Amniotic epithelial cell (primary cell): ENCODE measurements around the gene TLR9.
A peak's percentile ranks its signal among the peaks of the same experiment; 100 is the strongest.
"Not testable (repeated sequence)": the region's sequence is repeated elsewhere in the genome, so short reads cannot be mapped to it uniquely, and the experiment has no call there.

Experiments used
- DNase-seq: peaks from one replicate; pipeline ENCODE4 v3.0.0-alpha.2; 2010; ENCODE audit warnings: low read depth

The TLR9 gene

DNA sequence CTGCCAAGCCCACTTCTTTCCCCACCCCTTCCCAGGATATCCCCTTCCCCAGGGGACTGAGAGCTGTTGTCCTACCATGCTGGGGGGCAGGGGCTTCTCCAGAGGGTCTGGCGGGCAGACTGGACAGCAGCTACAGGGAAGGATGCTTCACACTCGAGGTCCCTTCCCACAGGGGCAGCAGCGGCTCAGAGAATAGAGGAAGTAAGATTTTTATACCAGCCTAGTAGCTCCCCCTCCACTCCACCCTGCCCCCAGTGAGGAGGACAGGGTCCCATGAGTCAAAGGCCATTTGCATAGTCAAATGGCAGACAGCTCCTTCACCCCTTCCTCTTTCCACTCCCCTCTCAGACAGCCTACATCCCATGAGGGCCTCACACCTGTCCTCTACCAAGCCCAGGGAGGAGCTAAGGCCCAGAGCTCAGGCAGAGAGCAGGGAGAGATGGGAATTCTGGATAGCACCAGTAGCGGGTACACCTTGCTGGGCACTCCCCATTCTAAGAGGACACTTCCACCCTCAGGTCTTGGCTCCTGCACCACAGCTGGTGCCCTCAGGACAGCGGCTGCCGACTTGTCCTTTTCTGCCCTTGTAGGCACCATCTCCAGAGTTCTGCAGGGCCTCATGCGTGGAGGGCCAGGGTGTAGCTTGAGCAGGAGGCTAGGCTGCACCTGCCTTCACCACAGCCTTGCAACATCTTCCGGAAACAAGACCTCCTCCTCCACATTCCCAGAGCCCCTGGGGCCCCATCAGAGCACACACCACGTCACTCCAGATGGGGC is at the start of gene TLR9:
Gene TLR9, minus strand, starts transcription at position 194 of the 777 bp plus-strand sequence. Its CDS starts 116 bp downstream, at position 78.
- DNase-seq = peak; percentile 57

DNA sequence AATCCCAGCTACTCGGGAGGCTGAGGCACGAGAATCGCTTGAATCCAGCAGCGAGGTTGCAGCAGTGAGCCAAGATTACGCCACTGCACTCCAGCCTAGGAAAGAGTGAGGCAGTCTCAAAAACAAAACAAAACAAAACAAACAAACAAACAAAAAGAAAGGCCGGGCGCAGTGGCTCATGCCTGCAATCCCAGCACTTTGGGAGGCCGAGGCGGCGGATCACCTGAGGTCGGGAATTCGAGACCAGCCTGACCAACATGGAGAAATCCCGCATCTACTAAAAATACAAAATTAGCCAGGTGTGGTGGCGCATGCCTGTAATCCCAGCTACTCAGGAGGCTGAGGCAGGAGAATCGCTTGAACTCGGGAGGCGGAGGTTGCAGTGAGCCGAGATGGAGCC is 49.3 kb upstream of the TLR9 start:
- DNase-seq = not testable (repeated sequence)

- no peak for DNase-seq
These were observed 47.4 kb upstream of the TLR9 start for GRCh38 chr3:52272831-52273230.

DNA sequence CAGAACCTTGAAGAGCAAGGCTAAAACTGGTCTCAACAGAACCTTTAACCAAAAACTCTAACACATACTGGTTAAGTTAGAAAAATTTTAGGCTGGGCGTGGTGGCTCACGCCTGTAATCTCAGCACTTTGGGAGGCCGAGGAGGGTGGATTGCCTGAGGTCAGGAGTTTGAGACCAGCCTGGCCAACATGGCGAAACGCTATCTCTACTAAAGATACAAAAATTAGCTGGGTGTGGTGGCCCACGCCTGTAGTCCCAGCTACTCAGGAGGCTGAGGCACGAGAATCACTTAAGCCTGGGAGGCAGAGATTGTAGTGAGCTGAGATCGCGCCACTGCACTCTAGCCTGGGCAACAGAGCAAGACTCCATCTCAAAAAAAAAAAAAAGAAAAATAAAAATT is 46.7 kb upstream of the TLR9 start:
- not testable (repeated sequence) for DNase-seq

- no peak for DNase-seq
These were observed 44.9 kb upstream of the TLR9 start for GRCh38 chr3:52270252-52270754.

GRCh38 chr3:52269776-52270175 is 44.3 kb upstream of the TLR9 start:
- no peak for DNase-seq

DNA sequence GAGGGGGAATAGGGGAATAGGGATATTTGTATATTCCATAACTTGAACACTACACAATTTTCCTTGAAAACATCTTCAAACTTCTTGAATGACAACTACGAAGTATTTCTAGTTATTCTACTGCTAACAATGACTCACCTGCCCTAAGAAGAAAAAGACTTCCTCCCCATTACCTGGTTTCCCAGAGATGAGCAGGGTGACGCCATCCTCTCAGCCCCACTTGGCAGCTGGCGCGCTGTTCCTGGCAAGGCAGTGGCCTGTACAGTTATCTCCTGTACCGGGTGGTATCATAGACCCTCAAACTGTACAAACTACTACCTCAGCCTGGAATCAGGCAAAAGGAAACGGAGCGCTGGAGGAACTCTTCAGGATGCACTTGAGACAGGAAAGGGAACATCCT is 42.6 kb upstream of the TLR9 start:
- DNase-seq = no peak

DNA sequence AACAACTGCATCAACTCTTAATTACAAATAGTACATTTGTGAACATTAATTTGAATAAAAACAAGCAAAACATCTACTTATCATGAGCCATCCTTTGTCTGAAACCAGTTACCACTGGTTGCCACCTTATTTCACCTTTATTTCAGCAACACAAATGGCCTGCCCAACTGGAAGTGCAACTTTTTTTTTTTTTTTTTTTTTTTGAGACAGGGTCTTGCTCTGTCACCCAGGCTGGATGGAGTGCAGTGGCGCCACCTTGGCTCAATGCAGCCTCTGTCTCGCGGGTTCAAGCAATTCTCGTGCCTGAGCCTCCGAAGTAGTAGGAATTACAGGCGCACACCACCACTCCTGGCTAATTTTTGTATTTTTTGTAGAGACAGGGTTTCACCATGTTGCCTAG is 39.9 kb upstream of the TLR9 start:
- no peak for DNase-seq

DNA sequence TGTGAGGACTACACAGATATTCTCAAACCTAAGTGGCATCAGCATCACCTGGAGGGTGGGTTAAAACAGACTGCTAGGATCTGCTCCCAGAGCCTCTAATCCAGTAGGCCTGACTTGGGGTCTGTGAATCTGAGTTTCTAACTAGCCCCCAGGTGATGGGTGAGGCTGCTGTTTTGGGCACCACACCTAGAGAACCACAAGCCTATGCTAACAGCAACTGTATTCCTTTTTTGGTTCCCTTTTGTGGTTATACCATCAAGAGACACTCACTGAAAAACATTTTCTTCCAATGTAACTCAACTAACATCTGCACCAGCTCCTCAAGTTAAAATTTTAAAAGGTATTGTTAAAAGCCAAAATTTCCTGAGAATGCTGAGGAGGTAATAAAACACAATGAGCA is 37.0 kb upstream of the TLR9 start:
- DNase-seq = no peak

DNA sequence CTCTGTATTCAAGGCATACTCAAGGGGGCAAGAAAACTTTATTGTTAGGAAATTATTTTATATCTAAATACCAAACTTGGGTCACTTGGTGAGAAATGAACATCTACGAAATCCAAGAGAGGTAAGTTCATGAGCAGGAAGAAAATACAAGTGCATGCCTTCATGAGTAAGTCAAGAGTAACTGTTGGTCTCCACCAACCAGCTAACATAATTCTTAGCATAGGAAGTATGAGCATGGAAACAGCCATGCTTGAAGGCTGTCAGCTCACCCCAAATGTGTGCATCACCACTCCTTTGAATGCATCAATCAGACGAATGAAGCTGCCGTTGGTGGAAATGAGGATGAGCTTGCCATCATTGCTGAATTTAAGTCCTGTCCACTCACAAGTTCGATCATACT is 34.0 kb upstream of the TLR9 start:
- DNase-seq = no peak

DNA sequence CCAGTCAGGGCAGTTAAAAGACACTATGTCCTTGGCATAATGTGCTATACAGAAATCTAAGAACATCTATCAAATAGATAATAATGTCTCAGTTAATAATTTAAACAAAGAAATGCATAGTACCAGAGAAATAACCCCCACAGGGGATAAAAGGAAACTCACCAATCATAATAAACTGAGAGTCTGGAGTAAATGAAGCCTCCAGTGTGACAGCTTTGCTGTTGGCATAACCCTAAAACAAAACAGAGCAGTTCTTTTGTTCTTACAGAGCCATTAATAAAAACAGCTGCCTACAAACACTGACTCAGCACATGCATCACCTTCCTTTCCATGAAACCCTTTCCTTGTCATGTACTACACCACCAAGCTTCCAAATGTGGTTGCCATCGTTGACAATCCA is 33.6 kb upstream of the TLR9 start:
- peak; percentile 81 for DNase-seq

- DNase-seq = peak; percentile 90
These were observed 32.5 kb upstream of the TLR9 start for GRCh38 chr3:52257911-52258310.

DNA sequence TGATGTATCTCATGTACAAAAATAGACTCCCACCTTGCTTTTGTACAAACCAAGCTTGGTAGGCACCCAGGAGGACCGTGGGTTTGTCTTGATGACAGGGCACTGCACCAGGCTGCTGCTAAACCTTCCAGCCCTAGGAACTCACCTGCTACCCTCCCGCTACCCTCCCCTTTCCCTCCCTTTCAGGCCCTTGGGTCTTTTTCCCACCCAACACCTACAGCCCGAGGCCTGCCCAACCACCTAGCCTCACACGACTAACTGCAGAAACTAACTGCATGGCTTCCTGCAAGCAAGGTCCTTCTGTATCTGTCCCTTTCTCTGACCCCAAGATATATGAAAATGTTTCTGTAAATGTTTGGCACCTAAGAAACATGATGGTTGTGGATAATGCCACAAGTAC is 31.2 kb upstream of the TLR9 start:
- no peak for DNase-seq

DNA sequence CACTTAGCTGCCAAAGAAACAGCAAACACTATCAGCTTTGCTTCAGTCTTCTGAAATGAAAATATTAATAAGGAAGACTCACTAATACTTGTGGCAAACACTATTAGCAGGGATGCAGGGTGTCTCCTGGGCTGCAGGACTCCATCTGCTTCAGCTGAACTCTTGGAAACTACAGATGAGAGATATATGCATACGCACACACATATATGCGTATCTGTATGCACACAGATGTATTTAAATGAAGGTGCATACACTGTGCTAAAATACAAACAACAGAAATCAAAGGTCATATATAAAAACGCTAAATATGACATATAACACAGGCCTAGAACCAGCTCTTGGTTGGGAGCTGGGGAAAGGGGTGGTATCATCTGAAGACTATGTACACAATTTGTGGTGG is 30.7 kb upstream of the TLR9 start:
- no peak for DNase-seq

- DNase-seq = no peak
These were observed 29.2 kb upstream of the TLR9 start for GRCh38 chr3:52254608-52255007.

DNA sequence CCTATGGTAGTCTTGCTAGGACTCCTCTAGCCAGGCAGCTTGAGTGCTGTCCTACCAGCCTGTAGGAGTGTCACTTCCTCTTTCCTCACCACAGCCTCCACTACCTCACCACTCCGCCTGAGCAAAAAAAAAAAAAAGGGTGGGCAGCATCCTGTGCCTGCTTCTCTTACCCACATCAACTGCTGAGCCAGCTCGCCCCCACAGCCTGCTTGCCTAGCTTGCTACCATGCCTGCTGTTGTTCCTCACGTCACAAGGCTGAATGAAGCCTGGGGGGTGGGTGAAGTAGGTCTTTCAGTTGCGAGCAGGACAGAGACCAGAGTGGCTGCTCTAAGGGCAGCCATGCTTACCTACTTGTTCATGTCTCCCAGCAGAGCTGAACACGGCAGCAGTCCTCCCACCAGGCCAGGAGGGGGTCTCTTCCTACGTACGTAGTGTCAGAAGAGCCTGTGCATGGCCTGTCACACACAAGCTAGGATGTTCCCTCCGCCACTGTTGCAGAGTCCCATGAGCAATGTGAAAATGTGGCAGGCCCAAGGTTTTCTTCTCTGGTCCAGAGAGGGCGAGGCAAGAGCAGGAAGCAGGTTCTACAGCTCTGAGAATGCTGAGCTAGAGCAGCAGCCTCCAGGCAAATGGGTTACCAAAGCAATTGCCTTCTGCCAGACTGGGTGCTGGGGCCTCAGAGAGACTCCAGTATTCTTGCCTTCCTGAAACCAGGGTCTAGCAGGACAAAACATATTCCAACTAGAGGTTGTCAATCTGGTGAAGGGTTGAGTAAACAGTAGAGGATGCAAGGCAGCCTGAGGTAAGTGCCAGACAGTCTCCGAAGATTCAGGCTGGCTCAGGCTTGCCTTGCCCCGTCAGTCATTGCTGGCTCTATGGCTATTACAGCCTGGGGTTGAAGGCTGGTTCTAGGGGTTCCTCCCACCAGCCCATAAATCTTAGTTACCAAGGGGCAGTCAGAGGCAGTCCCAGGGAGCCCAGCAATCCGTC is 28.2 kb upstream of the TLR9 start:
- peak; percentile 50 for DNase-seq

DNA sequence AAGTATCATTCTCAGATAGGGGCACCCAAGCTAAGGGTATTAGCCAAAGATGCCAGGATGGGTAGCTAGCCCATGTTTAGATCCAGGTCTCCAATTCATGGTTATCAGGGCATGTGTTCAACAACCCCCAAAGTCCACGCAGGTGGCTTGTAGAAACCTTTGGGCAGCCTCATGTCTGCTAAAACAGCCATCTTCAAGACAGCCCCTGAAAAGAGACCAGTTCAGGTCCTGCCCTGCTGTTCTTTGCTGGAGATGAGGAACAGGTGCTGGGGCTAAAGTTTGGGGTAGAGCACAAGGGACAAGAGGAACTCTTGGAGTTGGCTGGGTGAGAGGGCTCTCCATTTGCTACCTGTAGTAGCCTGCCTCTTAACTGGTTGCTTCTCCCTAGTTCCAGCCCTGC is 24.7 kb upstream of the TLR9 start:
- no peak for DNase-seq

- no peak for DNase-seq
These were observed 24.2 kb upstream of the TLR9 start for GRCh38 chr3:52249683-52250082.

GRCh38 chr3:52248816-52249547 is 23.5 kb upstream of the TLR9 start:
- no peak for DNase-seq

- no peak for DNase-seq
These were observed 22.7 kb upstream of the TLR9 start for GRCh38 chr3:52248165-52248541.

DNA sequence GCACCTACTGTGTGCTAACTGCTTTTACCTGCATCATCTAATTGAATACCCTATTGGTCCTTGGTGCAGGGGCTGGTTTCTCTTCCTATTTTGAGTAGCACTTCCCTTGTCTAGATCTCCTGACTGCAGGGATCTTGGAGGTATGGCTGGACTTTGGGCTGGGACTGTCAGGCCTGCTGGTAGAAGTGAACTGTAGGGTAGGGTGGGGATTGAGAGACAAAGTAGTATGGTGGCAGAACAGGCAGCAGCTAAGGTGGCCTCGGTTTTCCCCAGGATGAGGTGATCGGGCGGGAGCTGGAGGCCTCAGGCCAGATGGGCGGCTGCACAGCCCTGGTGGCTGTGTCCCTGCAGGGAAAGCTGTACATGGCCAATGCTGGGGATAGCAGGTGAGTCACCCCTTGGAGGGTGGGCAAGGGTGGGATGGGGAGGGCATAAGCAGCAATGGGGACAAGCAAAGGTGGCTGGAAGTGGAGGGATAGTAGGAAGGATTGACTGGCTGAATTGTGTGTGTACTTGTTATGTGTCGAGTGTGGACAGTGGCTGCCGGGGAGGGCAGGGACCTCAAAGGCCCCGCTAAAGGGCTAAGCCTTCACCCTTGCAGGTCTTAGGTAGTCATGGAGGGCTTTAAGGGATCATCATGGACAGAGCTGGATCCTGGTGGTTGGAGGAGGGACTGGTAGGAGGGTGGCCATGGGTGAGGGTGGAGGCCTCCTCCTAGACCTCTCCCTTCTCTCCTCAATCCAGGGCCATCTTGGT is 22.1 kb upstream of the TLR9 start:
- DNase-seq = no peak
